Mammary epithelial cell (primary cell): ENCODE measurements around the gene BCL2L14.

Experiments
- EZH2 ChIP-seq: IDR thresholded peaks from 2 replicates; pipeline ENCODE4 v1.6.1; 2012; ENCODE audit warnings: low read length, inconsistent platforms, borderline replicate concordance
- TF ChIP-seq, protein P1 (sequence below), 2 donors: IDR thresholded peaks in 1 of 2; conservative IDR thresholded peaks in 1 of 2; 2 replicates each; pipeline ENCODE4 v1.5.1; 2011 to 2012; ENCODE audit warnings: inconsistent platforms in 2 of 2, low read length in 2 of 2, mild to moderate bottlenecking in 2 of 2, control low read depth in 1 of 2, low read depth in 1 of 2; ENCODE audit not compliant: insufficient read depth in 1 of 2; ENCODE audit errors: extremely low read depth in 1 of 2

DNA sequence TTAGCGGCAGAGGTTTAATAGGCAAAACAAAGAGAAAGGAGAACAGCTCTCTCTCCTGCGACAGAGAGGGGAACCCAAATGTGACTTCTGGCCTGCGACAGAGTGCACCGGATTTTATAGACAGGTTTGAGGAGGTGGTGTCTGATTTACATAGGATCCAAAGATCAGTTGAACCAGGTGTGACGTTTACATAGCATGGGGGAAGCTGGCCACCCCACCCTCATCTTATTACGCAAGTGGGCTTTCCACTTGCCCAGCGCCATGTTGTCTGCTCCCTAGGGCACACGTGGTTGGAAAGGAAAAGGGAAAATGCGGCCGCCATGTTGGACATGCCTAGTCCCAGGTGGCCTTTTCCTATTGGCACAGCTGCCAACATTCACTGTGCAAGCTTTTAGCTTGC, 17.4 kb downstream of the BCL2L14 start:
- TF ChIP-seq, protein P1, sequence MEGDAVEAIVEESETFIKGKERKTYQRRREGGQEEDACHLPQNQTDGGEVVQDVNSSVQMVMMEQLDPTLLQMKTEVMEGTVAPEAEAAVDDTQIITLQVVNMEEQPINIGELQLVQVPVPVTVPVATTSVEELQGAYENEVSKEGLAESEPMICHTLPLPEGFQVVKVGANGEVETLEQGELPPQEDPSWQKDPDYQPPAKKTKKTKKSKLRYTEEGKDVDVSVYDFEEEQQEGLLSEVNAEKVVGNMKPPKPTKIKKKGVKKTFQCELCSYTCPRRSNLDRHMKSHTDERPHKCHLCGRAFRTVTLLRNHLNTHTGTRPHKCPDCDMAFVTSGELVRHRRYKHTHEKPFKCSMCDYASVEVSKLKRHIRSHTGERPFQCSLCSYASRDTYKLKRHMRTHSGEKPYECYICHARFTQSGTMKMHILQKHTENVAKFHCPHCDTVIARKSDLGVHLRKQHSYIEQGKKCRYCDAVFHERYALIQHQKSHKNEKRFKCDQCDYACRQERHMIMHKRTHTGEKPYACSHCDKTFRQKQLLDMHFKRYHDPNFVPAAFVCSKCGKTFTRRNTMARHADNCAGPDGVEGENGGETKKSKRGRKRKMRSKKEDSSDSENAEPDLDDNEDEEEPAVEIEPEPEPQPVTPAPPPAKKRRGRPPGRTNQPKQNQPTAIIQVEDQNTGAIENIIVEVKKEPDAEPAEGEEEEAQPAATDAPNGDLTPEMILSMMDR (conservative IDR thresholded peaks at IDR 0.05 in 1 of 2, IDR thresholded peaks at IDR 0.05 in 1 of 2; ENCODE audit: extremely low read depth in 1 of 2, insufficient read depth in 1 of 2, low read depth in 1 of 2, low read length in 2 of 2) = no peak
- TF ChIP-seq EZH2 = no peak
